HG03442 (cell line): ENCODE data around the gene HERPUD1.

Experiments used
- ATAC-seq: cut with Tn5 transposase; IDR thresholded peaks from one replicate; pipeline ENCODE4 v1.9.1; 2021; ENCODE audit warnings: mild to moderate bottlenecking, moderate library complexity; ENCODE audit not compliant: unreplicated experiment

The HERPUD1 gene

GRCh38 chr16:56910654-56911539, 21.0 kb upstream of the HERPUD1 start:
- ATAC-seq: no peak

DNA sequence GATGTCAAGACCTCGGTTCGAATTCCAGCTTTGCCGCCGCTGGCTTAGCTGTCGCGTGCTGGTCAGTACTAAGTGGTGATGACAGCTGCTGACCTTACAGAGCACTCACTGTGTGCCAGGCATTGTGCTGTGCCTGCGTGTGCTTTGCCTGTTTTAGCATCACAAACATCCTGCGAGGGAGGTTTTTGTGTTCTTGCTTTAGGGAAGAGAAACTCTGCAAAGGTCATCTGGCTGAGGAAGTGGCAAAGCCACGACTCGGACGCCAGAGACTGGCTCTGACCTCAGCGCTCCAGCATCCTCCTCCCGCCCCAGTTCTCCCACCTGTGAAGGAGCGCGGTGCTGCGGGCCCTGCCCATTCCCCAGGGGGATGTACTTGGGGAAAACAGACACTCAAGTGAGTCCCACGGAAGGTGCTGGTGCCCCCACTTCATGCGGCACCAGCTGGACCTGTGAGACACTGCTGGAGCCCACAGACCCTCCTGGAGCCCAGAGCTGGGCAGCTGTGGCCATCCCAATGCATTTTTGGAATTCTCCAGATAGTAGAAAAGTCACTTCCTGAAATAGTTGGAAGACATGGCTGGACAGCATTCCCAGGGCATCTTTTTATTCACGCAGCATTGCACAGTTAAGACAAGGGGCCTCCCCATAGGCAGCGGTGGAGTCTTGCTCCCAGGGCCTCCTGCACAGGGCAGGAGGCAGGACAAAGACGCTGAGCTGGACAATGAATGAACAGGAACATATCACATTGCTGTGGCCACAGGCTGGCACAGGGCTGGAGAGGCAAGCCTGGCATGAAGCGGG, 20.0 kb upstream of the HERPUD1 start:
- ATAC-seq: peak; percentile 59

GRCh38 chr16:56912746-56913708, 18.9 kb upstream of the HERPUD1 start:
- no peak for ATAC-seq

DNA sequence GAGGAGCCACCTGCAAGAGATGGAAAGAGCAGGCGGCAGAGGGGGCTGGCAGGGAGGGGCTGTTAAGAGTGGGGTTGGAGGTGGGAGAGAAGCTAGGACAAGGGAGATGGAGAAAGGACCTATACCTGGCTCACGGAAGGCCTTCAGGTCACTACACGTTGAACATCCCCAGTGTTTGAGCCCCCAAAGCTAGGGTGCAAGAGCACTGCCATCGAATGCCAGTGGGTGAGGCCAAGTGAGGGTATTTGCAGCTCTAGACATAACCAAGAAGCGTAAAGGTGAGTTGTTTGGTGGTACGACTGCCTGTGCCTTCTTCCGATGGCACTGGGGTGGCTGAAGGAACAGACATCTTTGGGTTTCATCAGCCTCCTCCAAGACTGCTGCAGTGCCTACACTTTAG, 17.0 kb upstream of the HERPUD1 start:
- ATAC-seq: no peak

- ATAC-seq: no peak
Measured at GRCh38 chr16:56915336-56916119, 16.4 kb upstream of the HERPUD1 start.

- ATAC-seq: peak; percentile 72
Measured at GRCh38 chr16:56916571-56917403, 15.2 kb upstream of the HERPUD1 start.

GRCh38 chr16:56918467-56919012, 13.4 kb upstream of the HERPUD1 start:
- ATAC-seq: no peak

- ATAC-seq: no peak
Measured at GRCh38 chr16:56919099-56919800, 12.7 kb upstream of the HERPUD1 start.

GRCh38 chr16:56921571-56921970, 10.4 kb upstream of the HERPUD1 start:
- ATAC-seq: no peak

GRCh38 chr16:56923481-56924091, 8.4 kb upstream of the HERPUD1 start:
- no peak for ATAC-seq

DNA sequence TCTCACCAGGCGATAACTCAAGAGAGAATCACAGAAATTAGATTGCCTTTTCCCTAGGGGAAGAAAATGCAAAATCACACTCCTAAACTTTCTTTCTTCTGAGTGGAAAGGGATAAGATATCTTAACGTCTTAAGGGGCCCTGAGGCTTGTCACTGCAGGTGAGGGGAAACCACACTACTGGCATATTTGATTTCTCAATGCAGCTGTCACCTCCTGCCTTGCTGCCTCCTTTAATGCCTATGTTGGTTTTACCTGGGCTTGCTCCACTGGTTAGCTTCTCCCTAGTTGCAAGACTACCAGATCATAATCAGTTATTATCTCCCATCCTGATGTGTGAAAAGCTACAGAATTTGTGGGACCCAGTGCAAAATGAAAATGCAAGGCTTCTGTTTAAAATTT, 4.5 kb upstream of the HERPUD1 start:
- no peak for ATAC-seq

DNA sequence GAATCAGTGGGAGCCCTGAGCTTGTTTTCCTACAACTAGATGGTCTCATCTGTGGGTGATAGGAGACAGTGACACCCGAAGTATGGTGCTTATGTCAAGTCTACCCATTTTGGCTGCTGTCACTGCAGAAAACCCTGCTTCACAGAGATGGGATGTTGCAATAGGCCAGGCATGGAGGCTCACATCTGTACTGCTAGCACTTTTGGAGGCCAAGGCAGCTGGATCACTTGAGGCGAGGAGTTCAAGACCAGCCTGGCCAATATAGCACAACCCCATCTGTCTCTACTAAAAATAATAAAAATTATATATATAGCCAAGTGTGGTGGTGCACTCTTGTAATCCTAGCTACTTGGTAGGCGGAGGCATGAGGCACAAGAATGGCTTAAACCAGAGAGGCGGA, 2.3 kb upstream of the HERPUD1 start:
- ATAC-seq: no peak

DNA sequence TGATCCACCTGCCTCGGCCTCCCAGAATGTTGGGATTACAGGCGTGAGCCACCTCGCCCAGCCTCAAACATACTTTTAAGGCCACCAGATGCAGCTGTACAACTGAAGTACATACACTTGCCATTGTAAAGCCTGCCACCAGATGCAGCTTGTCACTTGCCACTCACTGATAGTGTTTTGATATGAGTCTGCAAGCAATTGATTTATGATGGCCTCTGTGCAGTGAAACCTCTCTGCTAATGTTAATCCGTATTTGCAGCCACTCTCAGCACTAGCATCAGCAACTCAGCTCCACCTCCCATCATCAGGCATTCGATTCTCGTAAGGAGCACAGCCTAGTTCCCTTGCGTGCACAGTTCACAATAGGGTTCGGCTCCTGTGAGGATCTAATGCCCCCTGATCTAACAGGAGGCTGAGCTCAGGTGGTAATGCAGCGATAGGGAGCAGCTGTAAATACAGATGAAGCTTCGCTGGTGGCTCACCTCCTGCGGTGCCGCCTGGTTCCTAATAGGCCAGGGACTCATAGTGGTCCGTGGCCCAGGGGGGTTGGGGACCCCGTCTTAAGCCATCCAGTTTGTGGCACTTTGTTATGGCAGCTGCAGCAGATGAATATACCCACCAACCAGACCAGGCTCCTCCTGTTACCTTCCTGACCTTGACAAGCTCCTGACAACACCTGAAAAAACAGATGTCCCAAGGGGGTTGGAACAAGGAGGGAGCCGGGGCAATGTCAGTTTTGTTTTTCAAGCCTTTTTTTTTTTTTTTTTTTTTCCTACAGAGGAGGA, 1.3 kb upstream of the HERPUD1 start:
- ATAC-seq: no peak

GRCh38 chr16:56931271-56931891, 561 bp upstream of the HERPUD1 start:
- peak; percentile 34 for ATAC-seq

- ATAC-seq: peak; percentile 19
Measured at GRCh38 chr16:56932721-56933619, 1.0 kb downstream of the HERPUD1 start.
